DLD1 (cell line): Measurements from ENCODE around the gene ADGRG7.

Experiments
- in situ Hi-C: cut with HindIII; loops from 2 replicates; pipeline ENCODE4 v1.10.0; 2017; ENCODE audit warnings: low sequenced_read_pairs

The ADGRG7 gene

DNA sequence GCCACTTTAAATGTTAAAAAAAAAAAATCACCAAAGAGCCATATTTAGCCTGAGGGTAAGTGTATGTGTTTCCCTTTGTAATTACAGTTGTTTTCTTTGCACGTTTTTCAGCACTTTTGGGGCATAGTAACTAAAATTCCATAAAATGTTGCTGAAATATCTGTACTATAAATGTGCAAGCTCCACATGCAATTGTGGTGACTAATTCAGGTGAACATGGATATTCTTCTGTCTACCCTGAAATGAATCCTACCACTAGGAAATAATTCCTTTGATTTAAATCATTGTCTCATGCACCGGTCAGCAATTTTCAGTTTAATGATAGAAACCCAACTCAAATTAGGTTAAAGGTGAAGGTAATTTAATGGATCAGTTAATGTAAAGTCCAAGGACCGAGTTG lies 86.8 kb downstream of the ADGRG7 start:
- in situ Hi-C loops = no loop called here

DNA sequence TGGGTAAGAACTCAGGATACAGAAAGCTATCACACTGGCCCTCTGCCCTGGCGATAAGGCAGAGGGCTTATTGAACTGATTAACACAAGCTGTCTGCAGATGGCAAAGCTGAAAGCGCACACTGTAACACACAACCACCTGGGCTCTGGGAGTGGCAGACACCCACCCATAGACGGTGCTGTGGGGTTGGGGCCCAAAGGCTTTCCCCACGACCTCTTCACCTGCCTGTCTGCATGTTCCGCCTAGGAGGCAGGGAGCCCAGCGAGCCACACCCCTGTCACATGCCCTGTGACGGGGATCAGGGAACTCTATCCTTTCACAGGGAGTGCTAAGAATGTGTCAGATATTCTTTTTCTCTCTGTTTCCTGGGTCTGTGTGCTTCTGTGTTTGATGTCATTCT lies 87.8 kb downstream of the ADGRG7 start:
- in situ Hi-C loops = no loop called here

DNA sequence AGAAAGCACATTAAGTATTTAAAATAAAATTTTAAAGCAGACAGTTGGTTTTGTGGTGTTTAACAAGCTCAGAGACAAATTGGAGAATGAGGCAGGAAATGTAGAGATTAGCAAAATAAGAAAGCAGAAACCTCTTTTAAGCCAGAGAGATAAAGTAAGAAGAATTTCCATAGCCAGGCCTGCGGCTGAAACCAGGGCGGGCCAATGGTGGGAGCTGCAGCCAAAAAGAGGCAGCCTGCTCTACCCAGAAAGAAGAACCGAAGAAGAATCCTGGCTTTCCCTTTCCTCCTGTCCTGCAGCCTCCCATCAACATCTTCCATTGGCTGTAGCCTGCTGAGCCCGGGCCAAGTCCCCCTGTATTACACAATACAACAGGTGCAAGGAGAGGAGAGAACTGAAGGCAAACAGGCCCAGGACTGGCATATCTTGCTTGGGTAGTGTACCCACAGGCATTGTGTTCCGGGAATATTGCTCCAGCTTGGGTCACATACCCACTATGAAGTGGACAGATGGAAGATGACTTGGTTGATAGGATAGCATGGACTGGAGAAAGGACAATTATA lies 88.4 kb downstream of the ADGRG7 start:
- in situ Hi-C loops = no loop called here

DNA sequence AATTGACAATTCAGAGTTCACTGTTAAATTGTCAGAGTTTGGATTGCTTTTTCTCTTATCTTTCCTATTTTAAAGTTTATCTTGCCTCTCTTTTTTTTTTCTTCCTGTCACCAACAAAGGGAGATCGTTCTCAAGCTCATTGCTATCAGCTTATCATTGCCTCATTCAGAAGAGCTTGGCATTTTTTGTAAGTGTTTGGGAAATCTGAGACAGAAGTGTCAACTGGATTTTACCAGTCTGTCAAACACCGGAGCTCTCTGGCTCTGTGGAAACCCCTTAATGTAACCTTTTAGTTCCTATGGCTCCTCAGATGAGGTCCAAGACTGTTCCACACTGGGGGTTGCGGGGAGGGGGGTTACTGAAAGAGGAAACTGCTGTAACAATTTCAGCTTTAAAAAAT lies 89.3 kb downstream of the ADGRG7 start:
- in situ Hi-C loops = no loop called here

DNA sequence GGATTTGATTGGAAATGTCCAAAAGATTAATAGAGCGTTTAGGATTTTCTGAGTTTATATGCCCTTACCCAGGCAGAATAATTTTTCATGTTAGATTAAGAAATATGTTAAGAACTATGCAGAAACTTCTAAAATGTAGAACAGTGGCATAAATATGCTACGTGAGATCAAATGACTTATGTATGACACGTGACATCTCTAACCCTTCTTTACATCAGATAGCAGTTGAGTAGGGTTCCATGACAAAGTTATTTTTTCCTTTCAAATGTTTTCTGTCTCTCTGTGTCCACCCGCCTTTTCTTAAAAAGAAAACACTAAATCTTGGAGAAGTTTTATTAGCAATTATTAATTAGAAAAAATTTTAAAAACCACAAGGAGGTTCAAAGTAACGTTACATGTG lies 91.3 kb downstream of the ADGRG7 start:
- in situ Hi-C loops = no loop called here

GRCh38 chr3:100702082-100702979 lies 92.9 kb downstream of the ADGRG7 start:
- in situ Hi-C loops = no loop called here

DNA sequence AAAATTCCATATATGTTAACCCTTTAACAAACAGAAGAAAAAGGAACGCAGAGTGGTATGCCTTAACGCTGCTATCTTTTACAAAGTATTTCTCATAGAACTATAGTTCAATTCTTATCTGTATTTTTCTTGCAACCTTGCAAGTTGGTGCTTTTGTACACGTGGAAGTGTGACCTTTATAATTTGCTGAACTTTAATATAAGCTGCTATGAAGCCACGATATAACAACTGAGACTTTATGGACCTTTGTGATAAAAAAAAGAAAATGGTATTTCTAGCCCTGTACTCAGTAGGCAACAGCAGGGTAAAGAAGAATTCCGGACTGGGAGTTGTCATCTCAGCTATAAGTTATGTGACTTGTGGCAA lies 93.6 kb downstream of the ADGRG7 start:
- in situ Hi-C loops = no loop called here

GRCh38 chr3:100703865-100704264 lies 94.5 kb downstream of the ADGRG7 start:
- in situ Hi-C loops = no loop called here

DNA sequence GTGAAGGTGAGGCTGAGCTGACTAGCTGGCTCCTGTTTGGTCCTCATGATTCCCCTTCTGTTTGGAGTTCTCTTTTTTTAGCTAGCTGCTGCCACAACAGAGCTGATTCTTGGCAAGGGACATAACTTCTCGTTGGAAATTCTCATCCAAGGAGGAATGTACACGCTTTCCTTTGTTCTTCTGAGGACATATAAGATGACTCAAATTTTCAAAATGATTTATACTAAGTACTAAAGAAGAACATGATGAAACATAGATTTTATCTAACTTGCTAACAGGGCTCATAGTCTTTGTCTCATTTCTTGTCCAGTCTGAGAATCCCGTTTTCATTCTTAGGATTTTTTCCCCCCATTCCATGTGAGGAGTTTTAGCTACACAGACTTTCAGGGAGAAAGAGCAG lies 97.0 kb downstream of the ADGRG7 start:
- in situ Hi-C loops = no loop called here

- in situ Hi-C loops = no loop called here
Measured at GRCh38 chr3:100708644-100708988, 99.2 kb downstream of the ADGRG7 start.

- in situ Hi-C loops = no loop called here
Measured at GRCh38 chr3:100708989-100709841, 99.8 kb downstream of the ADGRG7 start, which contains the start of gene TFG. Gene TFG (plus strand): TSS chr3:100709494. CDS start chr3:100713686, 4,192 bp downstream.

DNA sequence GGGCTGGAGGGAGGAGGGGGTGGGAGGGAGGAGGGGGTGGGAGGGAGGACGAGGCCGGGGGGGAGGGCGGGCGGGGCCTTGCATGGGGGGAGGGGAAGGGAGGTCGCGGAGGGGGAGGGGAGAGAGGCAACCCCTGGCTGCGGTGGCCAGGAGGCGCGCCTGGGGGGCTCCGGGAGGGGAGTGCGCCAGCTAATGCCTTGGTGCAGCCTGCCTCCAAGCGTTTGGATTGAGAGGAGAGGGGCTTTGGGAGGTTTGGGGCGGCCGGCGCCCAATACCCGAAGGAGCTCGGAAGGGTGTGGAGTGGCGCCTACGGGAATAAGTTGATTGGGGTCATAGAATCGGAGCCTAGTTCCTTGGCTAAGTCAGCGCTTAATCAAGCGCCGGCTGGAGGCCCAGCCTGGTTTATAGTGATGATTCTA lies 100.5 kb downstream of the ADGRG7 start:
- in situ Hi-C loops = no loop called here

GRCh38 chr3:100710261-100710968 lies 101.0 kb downstream of the ADGRG7 start:
- in situ Hi-C loops = no loop called here

- in situ Hi-C loops = no loop called here
Measured at GRCh38 chr3:100715176-100715575, 105.8 kb downstream of the ADGRG7 start.

DNA sequence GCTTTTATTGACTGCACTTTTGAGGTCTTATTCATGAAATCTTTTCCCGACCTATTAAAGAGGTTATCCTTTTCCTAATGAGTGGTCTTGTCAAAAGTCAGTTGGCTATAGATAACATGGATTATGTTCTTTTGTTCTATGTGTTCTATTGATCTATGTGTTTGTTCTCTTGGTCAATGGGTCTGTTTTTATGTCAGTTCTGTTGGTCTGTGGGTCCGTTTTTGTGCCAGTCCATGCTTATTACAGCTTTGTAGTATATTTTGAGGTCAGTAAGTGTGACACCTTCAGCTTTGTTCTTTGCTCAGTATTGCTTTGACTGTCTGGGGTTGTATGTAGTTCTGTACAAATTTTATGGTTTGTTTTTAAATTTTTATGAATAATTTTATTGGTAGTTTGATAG lies 107.7 kb downstream of the ADGRG7 start:
- in situ Hi-C loops = no loop called here

DNA sequence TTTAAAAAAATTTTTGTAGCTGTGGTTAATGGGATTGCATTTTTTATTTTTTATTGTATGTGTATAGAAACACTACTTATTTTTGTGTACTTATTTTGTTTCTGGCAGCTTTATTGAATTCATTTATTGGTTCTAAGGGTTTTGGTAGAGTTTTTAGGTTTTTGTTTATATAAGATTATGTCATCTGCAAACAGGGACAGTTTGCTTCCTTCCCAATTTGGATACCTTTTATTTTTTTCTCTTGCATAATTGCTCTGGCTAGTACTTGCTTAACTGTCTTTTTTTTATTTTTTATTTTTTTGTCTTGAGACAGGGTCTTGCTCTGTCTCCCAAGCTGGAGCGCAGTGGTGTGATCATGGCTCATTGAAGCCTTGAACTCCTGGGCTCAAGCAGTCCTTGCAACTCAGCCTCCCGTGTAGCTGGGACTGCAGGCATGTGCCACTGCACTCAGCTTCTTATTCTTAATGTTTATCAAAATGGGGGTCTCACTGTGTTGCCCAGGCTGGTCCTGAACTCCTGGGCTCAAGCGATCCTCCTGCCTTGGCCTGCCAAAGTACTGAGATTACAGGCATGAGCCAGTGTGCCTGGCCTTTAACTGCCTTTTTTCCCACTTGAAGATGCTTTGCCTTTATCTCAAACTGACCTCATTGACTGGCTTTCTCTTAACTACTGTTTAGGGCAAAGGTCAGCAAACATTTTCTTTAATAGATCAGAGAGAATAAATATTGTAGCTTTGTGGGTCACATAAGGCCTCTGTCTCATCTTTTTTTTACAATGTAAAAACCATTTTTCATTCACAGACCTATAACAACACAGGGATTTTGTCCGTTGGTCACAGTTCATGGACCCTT lies 108.5 kb downstream of the ADGRG7 start:
- in situ Hi-C loops = no loop called here

GRCh38 chr3:100719136-100719535 lies 109.7 kb downstream of the ADGRG7 start:
- in situ Hi-C loops = no loop called here

DNA sequence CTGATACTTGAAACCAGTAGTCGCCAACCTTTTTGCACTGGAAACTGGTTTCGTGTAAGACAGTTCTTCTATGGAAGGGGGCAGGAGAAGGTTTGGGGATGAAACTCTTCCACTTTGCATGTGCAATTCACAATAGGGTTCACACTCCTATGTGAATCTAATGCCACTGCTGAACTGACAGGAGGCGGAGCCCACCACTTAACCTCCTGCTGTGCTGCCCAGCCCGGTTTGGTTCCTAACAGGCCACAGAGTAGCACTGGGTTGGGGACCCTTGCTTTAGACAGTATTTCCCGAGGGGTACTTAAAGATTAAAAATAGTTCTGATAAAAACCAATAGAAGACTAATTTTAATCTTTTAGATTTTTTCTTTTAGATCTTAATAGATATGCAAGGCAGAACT lies 111.0 kb downstream of the ADGRG7 start:
- in situ Hi-C loops = no loop called here

DNA sequence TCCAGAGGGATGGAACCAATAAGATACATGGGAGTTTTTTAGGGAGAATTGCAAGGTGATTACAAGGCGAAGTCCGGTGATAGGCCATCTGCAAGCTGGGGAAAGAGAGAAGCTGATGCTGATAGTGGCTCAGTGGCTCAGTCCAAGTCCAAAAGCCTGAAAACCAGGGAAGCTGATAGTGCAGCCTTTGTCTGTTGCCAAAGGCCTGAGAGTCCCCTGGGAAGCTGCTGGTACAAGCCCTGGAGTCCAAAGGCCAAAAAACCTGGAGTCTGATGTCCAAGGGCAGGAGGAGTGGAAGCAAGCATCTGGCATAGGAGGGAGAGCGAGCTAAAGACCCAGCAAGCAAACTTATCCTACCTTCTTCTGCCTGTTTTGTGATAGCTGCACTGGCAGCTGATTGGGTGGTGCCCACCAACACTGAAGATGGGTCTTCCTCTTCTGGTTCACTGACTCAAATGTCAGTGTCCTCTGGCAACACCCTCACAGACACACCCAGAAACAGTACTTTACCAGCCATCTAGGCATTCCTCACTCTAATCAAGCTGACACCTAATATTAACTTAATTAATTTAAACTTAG lies 116.6 kb downstream of the ADGRG7 start:
- in situ Hi-C loops = no loop called here

DNA sequence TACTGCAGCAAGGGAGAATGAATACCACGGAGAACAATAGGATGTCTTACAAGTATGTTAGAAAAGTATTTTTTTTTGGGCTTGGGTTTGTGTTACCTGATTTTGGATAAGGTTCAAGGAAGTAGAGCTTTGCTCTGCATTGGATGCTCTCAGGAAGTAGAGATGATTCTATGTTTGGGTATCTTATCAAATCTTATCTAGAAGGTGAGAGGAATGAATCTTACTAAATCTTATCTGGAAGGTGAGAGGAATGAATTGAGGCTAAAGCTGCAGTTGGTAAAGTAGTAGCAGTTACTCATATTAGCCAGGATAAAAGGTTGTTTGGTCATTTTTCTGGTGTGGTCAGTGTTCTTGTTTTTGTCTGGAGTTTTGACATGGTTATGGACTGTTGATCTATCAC lies 117.3 kb downstream of the ADGRG7 start:
- in situ Hi-C loops = no loop called here
